Cardiac muscle cell (in vitro differentiated cells and primary cell): ENCODE results near the gene CRYGN. TPM values are rescaled to one million over a fixed set of nuclear protein-coding genes. Genes with fewer than 3 reads are reported as not detected.

Source experiments
- DNase-seq, 2 donors: peaks; one replicate each; pipeline versions ENCODE4 v3.0.0 to v3.0.0-alpha.2; 2010 to 2017; ENCODE audit warnings: low read depth in 1 of 2, low spot score in 1 of 2
- H3K27ac ChIP-seq: fragments of 200-600 bp; sonication (generic); 2 replicates; pipeline ENCODE4 v1.5.1; 2016
- H3K27me3 ChIP-seq: fragments of 200-600 bp; sonication (generic); 2 replicates; pipeline ENCODE4 v1.6.0; 2016; ENCODE audit warnings: control low read depth
- H3K36me3 ChIP-seq: fragments of 200-600 bp; sonication (generic); 2 replicates; pipeline ENCODE4 v1.5.1; 2016; ENCODE audit warnings: control low read depth
- H3K4me1 ChIP-seq: fragments of 200-600 bp; sonication (generic); 2 replicates; pipeline ENCODE4 v1.8.1; 2017; ENCODE audit warnings: low read depth, mild to moderate bottlenecking, mixed run types
- H3K4me3 ChIP-seq: fragments of 200-600 bp; sonication (generic); 2 replicates; pipeline ENCODE4 v1.5.1; 2016; ENCODE audit warnings: mild to moderate bottlenecking
- H3K9me3 ChIP-seq: fragments of 200-600 bp; sonication (generic); 2 replicates; pipeline ENCODE4 v1.5.1; 2017; ENCODE audit warnings: low read depth, mild to moderate bottlenecking, control low read depth
- CTCF ChIP-seq: IDR thresholded peaks from 2 replicates; pipeline ENCODE4 v1.5.1; 2012; ENCODE audit warnings: low read depth, mild to moderate bottlenecking, low read length
- polyA plus RNA-seq: library from polyadenylated mRNA; unstranded; fragments of >200 nt; fragmentation: Nextera tagmentation; extraction: Ambion mirVana; gene quantifications from 2 replicates; pipeline ENCODE4 v1.2.1, GENCODE V29; 2016
- total RNA-seq: library from RNA; depleted of rRNA; stranded (reverse); fragments of >200 nt; gene quantifications from 2 replicates; pipeline ENCODE4 v1.2.3, GENCODE V29; 2016

The CRYGN gene
- total and polyA plus RNA-seq, 2 experiments from 2014 or later = 0.46 to 1.0 TPM

- H3K27me3 ChIP-seq = peaks cover 7% of the 10 kb centered on the region
Observed at GRCh38 chr7:151380199-151381097, 59.5 kb downstream of the CRYGN start.

GRCh38 chr7:151379534-151380198 lies 60.3 kb downstream of the CRYGN start:
- H3K36me3 ChIP-seq = peaks cover 4% of the 10 kb centered on the region
- no peaks in the 10 kb centered on the region for H3K4me1 ChIP-seq
- TF ChIP-seq CTCF = no peak
- no peaks in the 10 kb centered on the region for H3K9me3 ChIP-seq
- H3K27me3 ChIP-seq = peaks cover 7% of the 10 kb centered on the region
- no peak overlapping the region for H3K27ac ChIP-seq
- DNase-seq = no peak
- H3K4me3 ChIP-seq = no peak overlapping the region

More at GRCh38 chr7:151380199-151381097, 59.5 kb downstream of the CRYGN start:
- no peak for TF ChIP-seq CTCF
- no peaks in the 10 kb centered on the region for H3K9me3 ChIP-seq
- peaks cover under 1% of the 10 kb centered on the region for H3K36me3 ChIP-seq
- DNase-seq = no peak
- no peaks in the 10 kb centered on the region for H3K4me1 ChIP-seq
- H3K4me3 ChIP-seq = no peak overlapping the region
- H3K27ac ChIP-seq = no peak overlapping the region

- H3K27me3 ChIP-seq = peaks cover 7% of the 10 kb centered on the region
- TF ChIP-seq CTCF = no peak
Observed at GRCh38 chr7:151379193-151379520, 60.8 kb downstream of the CRYGN start.

More at GRCh38 chr7:151379193-151379520, 60.8 kb downstream of the CRYGN start:
- Histone ChIP-seq H3K4me3 (no peak overlapping the region), H3K4me1 (no peaks in the 10 kb centered on the region), H3K27ac (no peak overlapping the region), H3K9me3 (no peaks in the 10 kb centered on the region), H3K36me3 (peaks cover 6% of the 10 kb centered on the region)
- DNase-seq = no peak

Other genes starting within 250 kb of the CRYGN start
- gene H2BK1, start 229.7 kb downstream of the CRYGN start, total RNA-seq = not detected in 2 replicates
- not detected in 2 replicates for gene H2BK1, start 229.7 kb downstream of the CRYGN start, polyA plus RNA-seq
- gene ABCF2, start 212.9 kb downstream of the CRYGN start, total RNA-seq = 34.3 and 38.1 TPM in 2 replicates
- 32.7 and 32.9 TPM in 2 replicates for gene ABCF2, start 212.9 kb downstream of the CRYGN start, polyA plus RNA-seq
- 37.0 and 45.5 TPM in 2 replicates for gene CHPF2, start 207.7 kb downstream of the CRYGN start, total RNA-seq
- gene CHPF2, start 207.7 kb downstream of the CRYGN start, polyA plus RNA-seq = 26.9 and 31.7 TPM in 2 replicates
- 180 and 191 TPM in 2 replicates for gene SMARCD3, start 191.4 kb downstream of the CRYGN start, total RNA-seq
- gene SMARCD3, start 191.4 kb downstream of the CRYGN start, polyA plus RNA-seq = 237 and 238 TPM in 2 replicates
- gene NUB1, start 98.3 kb downstream of the CRYGN start, total RNA-seq = 31.4 and 34.3 TPM in 2 replicates
- 30.6 and 37.9 TPM in 2 replicates for gene NUB1, start 98.3 kb downstream of the CRYGN start, polyA plus RNA-seq
- 71.8 and 130 TPM in 2 replicates for gene WDR86, start 30.1 kb downstream of the CRYGN start, total RNA-seq
- 58.8 and 87.0 TPM in 2 replicates for gene WDR86, start 30.1 kb downstream of the CRYGN start, polyA plus RNA-seq
- 89.8 and 127 TPM in 2 replicates for gene RHEB, start 79.8 kb upstream of the CRYGN start, total RNA-seq
- gene RHEB, start 79.8 kb upstream of the CRYGN start, polyA plus RNA-seq = 157 and 204 TPM in 2 replicates